Neuronal stem cell (in vitro differentiated cells): ENCODE data around the gene AUTS2.

Experiments
- DNase-seq: peaks from one replicate; pipeline ENCODE4 v3.0.0-alpha.2; 2013; ENCODE audit warnings: low spot score
- H2AFZ ChIP-seq: one replicate; pipeline ENCODE4 v1.6.1; 2013; ENCODE audit warnings: mild to moderate bottlenecking, low read length, inconsistent platforms
- H2AK5ac ChIP-seq: 2 replicates; pipeline ENCODE4 v1.6.1; 2013; ENCODE audit warnings: low read depth, mild to moderate bottlenecking, inconsistent platforms, low read length, moderate library complexity, mixed read lengths
- H2BK120ac ChIP-seq: 2 replicates; pipeline ENCODE4 v1.6.1; 2013; ENCODE audit warnings: low read depth, mild to moderate bottlenecking, inconsistent platforms, low read length, moderate library complexity, mixed read lengths
- H2BK12ac ChIP-seq: one replicate; pipeline ENCODE4 v1.6.1; 2013; ENCODE audit warnings: low read length, inconsistent platforms
- H2BK15ac ChIP-seq: 2 replicates; pipeline ENCODE4 v1.6.1; 2013; ENCODE audit warnings: mild to moderate bottlenecking, low read length, inconsistent platforms, mixed read lengths
- H2BK5ac ChIP-seq: one replicate; pipeline ENCODE4 v1.6.1; 2013; ENCODE audit warnings: inconsistent platforms, mild to moderate bottlenecking, low read length, moderate library complexity
- H3K14ac ChIP-seq: one replicate; pipeline ENCODE4 v1.6.1; 2013; ENCODE audit warnings: low read length, inconsistent platforms
- H3K18ac ChIP-seq: 2 replicates; pipeline ENCODE4 v1.6.1; 2013; ENCODE audit warnings: low read length, inconsistent platforms
- H3K23ac ChIP-seq: 2 replicates; pipeline ENCODE4 v1.6.1; 2013; ENCODE audit warnings: low read depth, mild to moderate bottlenecking, mixed read lengths, low read length, inconsistent platforms; ENCODE audit not compliant: poor library complexity
- H3K27ac ChIP-seq: replicated peaks from 3 replicates; pipeline ENCODE4 v1.5.1; 2013; ENCODE audit warnings: low read length, inconsistent platforms
- H3K27me3 ChIP-seq, 3 experiments: 2 replicates each; pipeline ENCODE4 v1.6.1; 2013; ENCODE audit warnings: low read length in 3 of 3, mild to moderate bottlenecking in 2 of 3, inconsistent platforms in 1 of 3, low read depth in 1 of 3, mixed read lengths in 1 of 3, moderate library complexity in 1 of 3; ENCODE audit not compliant: control insufficient read depth in 3 of 3, insufficient read depth in 3 of 3
- H3K36me3 ChIP-seq, 2 donors: replicated peaks in 1 of 2; 2 replicates each; pipeline ENCODE4 v1.6.1; 2013; ENCODE audit warnings: low read length in 2 of 2; ENCODE audit not compliant: control insufficient read depth in 2 of 2, insufficient read depth in 2 of 2
- H3K4ac ChIP-seq: 2 replicates; pipeline ENCODE4 v1.6.1; 2013; ENCODE audit warnings: inconsistent platforms, mild to moderate bottlenecking, low read length, moderate library complexity
- H3K4me1 ChIP-seq, 2 donors: 1 replicate in 1 of 2; 2 replicates in 1 of 2; pipeline ENCODE4 v1.6.1; 2013; ENCODE audit warnings: low read length in 2 of 2, low read depth in 1 of 2; ENCODE audit not compliant: control insufficient read depth in 2 of 2, insufficient read depth in 1 of 2
- H3K4me2 ChIP-seq: one replicate; pipeline ENCODE4 v1.6.1; 2013; ENCODE audit warnings: mild to moderate bottlenecking, low read length, inconsistent platforms; ENCODE audit not compliant: insufficient read depth, poor library complexity, severe bottlenecking
- H3K4me3 ChIP-seq, 2 donors: 2 replicates each; pipeline ENCODE4 v1.5.1; 2013; ENCODE audit warnings: low read length in 2 of 2, mild to moderate bottlenecking in 2 of 2, inconsistent platforms in 1 of 2, moderate library complexity in 1 of 2
- H3K79me1 ChIP-seq: one replicate; pipeline ENCODE4 v1.6.1; 2013; ENCODE audit warnings: low read depth, mild to moderate bottlenecking, inconsistent platforms, low read length, moderate library complexity
- H3K9ac ChIP-seq: one replicate; pipeline ENCODE4 v1.6.1; 2013; ENCODE audit warnings: mild to moderate bottlenecking, low read depth, low read length, inconsistent platforms; ENCODE audit not compliant: poor library complexity
- H3K9me3 ChIP-seq, 2 donors: replicated peaks in 1 of 2; 2 replicates each; pipeline versions ENCODE3 to v1.6.1; 2013; ENCODE audit warnings: low read length in 2 of 2, mild to moderate bottlenecking in 2 of 2, inconsistent platforms in 1 of 2, low read depth in 1 of 2, mixed read lengths in 1 of 2, moderate library complexity in 1 of 2; ENCODE audit not compliant: control insufficient read depth in 2 of 2, insufficient read depth in 1 of 2
- H4K8ac ChIP-seq: one replicate; pipeline ENCODE4 v1.6.1; 2013; ENCODE audit warnings: low read depth, mild to moderate bottlenecking, inconsistent platforms, low read length, moderate library complexity
- H4K91ac ChIP-seq: one replicate; pipeline ENCODE4 v1.6.1; 2013; ENCODE audit warnings: low read length, low read depth, mild to moderate bottlenecking, inconsistent platforms; ENCODE audit not compliant: poor library complexity
- WGBS, 2 donors: extraction: QIAGEN DNeasy Blood & Tissue Kit; methylation state at CpG; one replicate each; pipeline ENCODE4 v1.1.7; 2013; ENCODE audit warnings: missing lambda C conversion rate in 2 of 2, mixed read lengths in 1 of 2; ENCODE audit not compliant: insufficient read length in 2 of 2, insufficient replicate concordance in 1 of 2; ENCODE audit errors: extremely low coverage in 2 of 2; 5-methylcytosine and 5-hydroxymethylcytosine counted together

Gene AUTS2

DNA sequence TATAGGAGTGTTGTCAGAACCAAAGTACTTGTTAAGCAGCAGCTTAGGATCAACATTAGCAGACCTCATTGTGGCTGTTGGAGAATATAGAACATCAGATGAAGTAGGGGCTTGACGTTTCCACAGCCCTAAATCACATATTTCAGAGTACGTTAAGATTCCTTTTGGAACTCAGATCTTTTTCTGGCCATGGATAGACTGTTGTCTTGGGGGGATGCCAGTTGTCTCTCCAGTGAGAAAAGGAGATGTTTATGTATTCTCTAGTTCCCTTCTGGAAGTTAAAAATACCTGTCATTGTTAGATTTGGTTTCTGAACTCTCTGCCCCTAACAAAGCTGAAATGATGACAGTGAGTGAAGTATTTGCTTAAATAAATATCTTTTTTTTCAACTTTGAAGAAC is 191.3 kb downstream of the AUTS2 start:
- Histone ChIP-seq H2BK15ac (no peak overlapping the region), H3K27ac (no peak overlapping the region), H2AK5ac (no peak overlapping the region), H3K9ac (no peak overlapping the region), H3K4ac (no peak overlapping the region), H3K23ac (no peak overlapping the region), H2AFZ (no peak overlapping the region), H3K79me1 (no peaks in the 10 kb centered on the region), H4K8ac (no peak overlapping the region), H2BK120ac (no peak overlapping the region), H3K4me3 (no peak overlapping the region), H3K36me3 (no peaks in the 10 kb centered on the region), H3K14ac (no peak overlapping the region), H2BK12ac (no peak overlapping the region), H3K9me3 (no peaks in the 10 kb centered on the region), H4K91ac (no peak overlapping the region), H3K4me1 (peaks cover 14 to 35% of the 10 kb centered on the region in 2 donors), H3K27me3 (no peaks in the 10 kb centered on the region), H3K18ac (no peak overlapping the region), H2BK5ac (no peak overlapping the region), H3K4me2 (no peak overlapping the region)
- no CpG with 5 or more reads among the region's 2 CpGs for WGBS, 2 donors
- DNase-seq = no peak

DNA sequence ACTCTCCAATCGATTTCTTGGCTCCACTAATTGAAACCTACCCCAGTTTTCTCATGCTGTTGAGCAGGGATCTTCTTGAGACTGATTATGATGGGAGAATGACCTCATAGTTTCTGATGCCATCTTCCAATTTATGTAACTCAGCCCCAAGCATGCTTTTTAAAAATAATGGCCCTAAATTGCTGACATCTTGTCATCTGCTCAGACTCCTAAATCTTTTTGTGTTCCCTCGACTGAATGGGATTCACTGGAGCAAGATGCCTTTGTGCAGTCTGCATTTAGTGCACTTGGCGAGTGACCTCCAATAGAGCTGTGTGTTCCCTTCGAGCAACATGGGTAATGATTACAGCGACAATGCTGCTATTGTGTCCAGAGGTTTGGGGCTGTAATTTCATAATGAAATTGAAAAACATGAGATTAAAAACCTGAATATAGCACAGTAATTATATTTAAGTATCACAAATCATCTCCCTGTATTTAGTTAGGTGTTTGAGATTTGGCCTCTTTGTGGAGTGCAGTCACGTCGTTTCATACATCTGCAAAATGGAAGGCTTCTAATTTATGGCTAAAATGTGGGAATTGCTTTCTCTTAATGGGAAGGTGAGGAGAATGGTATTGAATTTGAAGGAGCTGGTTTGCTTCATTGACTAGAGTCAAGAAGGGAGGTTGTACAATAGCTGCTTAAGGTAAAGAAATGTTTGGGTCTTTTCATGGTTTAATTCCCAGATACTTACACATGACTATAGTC is 192.9 kb downstream of the AUTS2 start:
- Histone ChIP-seq H2BK15ac (no peak overlapping the region), H3K18ac (no peak overlapping the region), H3K27ac (no peak overlapping the region), H3K9me3 (no peaks in the 10 kb centered on the region), H3K36me3 (no peaks in the 10 kb centered on the region), H3K23ac (no peak overlapping the region), H2BK120ac (no peak overlapping the region), H4K8ac (no peak overlapping the region), H3K4me1 (peaks cover 14 to 35% of the 10 kb centered on the region in 2 donors), H2AFZ (no peak overlapping the region), H3K9ac (no peak overlapping the region), H3K4me3 (no peak overlapping the region), H3K79me1 (no peaks in the 10 kb centered on the region), H3K4me2 (no peak overlapping the region), H2BK5ac (no peak overlapping the region), H3K27me3 (no peaks in the 10 kb centered on the region), H3K14ac (no peak overlapping the region), H2BK12ac (no peak overlapping the region), H2AK5ac (no peak overlapping the region), H4K91ac (no peak overlapping the region), H3K4ac (no peak overlapping the region)
- WGBS, 2 donors = no CpG with 5 or more reads among the region's 7 CpGs
- DNase-seq = no peak

DNA sequence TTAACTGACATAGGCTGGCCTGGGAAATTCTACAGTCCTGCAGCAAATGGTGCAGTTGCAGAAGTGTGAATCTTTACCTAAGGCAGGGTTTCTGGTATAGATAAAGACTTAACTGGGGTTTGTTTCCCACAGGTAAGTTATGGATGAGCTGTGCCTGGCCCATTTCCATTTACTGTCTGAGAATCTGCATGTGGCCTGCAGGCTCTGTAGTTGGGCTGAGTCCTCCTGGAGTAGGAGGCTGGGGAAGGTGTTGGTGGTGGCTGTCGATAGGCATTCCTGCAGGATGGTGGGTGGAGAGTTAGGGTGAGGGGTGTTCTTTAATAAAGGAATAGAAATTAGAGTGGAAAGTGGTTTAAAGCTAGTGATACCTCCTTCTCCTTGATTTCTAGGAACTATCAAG is 193.5 kb downstream of the AUTS2 start:
- H3K4me1 ChIP-seq = peaks cover 14 to 35% of the 10 kb centered on the region in 2 donors

DNA sequence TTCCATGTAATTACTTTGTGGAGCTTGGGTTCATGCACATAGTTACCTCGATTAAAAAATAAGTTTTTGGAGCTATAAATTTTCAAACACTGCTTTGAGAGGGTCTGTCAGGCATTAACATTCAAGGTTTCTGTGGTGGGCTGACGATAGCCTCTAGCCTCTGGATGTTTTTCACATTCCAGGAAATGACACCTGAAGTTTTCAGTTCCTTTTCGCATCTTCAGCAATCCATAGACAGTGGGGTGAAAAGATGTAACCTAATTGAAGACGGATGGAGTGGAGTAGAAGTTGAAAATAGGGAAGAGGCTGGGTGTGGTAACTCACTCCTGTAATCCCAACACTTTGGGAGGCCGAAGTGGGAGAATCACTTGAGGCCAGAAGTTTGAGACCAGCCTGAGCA is 197.7 kb downstream of the AUTS2 start:
- no peak overlapping the region for H3K18ac ChIP-seq
- no peak overlapping the region for H3K14ac ChIP-seq
- H3K79me1 ChIP-seq = no peaks in the 10 kb centered on the region
- no peak overlapping the region for H3K4ac ChIP-seq
- no peak for DNase-seq
- H2BK120ac ChIP-seq = no peak overlapping the region
- H4K8ac ChIP-seq = no peak overlapping the region
- no peak overlapping the region for H3K4me2 ChIP-seq
- no peak overlapping the region for H2BK5ac ChIP-seq
- H3K4me1 ChIP-seq = peaks cover 7 to 19% of the 10 kb centered on the region in 2 donors
- H3K9ac ChIP-seq = no peak overlapping the region
- no peaks in the 10 kb centered on the region for H3K9me3 ChIP-seq
- H4K91ac ChIP-seq = no peak overlapping the region
- no peak overlapping the region for H2BK12ac ChIP-seq
- no peak overlapping the region for H3K23ac ChIP-seq
- H2AFZ ChIP-seq = no peak overlapping the region
- no peak overlapping the region for H3K4me3 ChIP-seq
- no CpG with 5 or more reads among the region's 5 CpGs for WGBS, 2 donors
- no peak overlapping the region for H2BK15ac ChIP-seq
- no peak overlapping the region for H3K27ac ChIP-seq
- H3K27me3 ChIP-seq = no peaks in the 10 kb centered on the region
- H2AK5ac ChIP-seq = no peak overlapping the region
- H3K36me3 ChIP-seq = no peaks in the 10 kb centered on the region

More for the DNA sequence above, 193.5 kb downstream of the AUTS2 start:
- H3K18ac ChIP-seq = no peak overlapping the region
- H3K9me3 ChIP-seq = no peaks in the 10 kb centered on the region
- no peak overlapping the region for H3K9ac ChIP-seq
- no peaks in the 10 kb centered on the region for H3K79me1 ChIP-seq
- H3K4me2 ChIP-seq = no peak overlapping the region
- no peaks in the 10 kb centered on the region for H3K27me3 ChIP-seq
- WGBS, 2 donors = no CpG with 5 or more reads among the region's 1 CpG
- no peak overlapping the region for H3K14ac ChIP-seq
- H2BK5ac ChIP-seq = no peak overlapping the region
- H4K8ac ChIP-seq = no peak overlapping the region
- H3K36me3 ChIP-seq = no peaks in the 10 kb centered on the region
- no peak overlapping the region for H2AFZ ChIP-seq
- H4K91ac ChIP-seq = no peak overlapping the region
- no peak for DNase-seq
- no peak overlapping the region for H3K4me3 ChIP-seq
- no peak overlapping the region for H2AK5ac ChIP-seq
- H3K23ac ChIP-seq = no peak overlapping the region
- H2BK12ac ChIP-seq = no peak overlapping the region
- no peak overlapping the region for H2BK15ac ChIP-seq
- no peak overlapping the region for H2BK120ac ChIP-seq
- no peak overlapping the region for H3K27ac ChIP-seq
- H3K4ac ChIP-seq = no peak overlapping the region
